Fibroblast of the aortic adventitia (primary cell): ENCODE measurements around the gene PRSS16. TPM values are rescaled to one million over a fixed set of nuclear protein-coding genes. Genes with fewer than 3 reads are reported as not detected.

Source experiments
- DNase-seq: peaks from one replicate; pipeline ENCODE4 v3.0.0-alpha.2; 2010; ENCODE audit warnings: low read depth
- H3K4me3 ChIP-seq: 2 replicates; pipeline ENCODE4 v1.5.1; 2011; ENCODE audit warnings: low read depth, mild to moderate bottlenecking, control low read depth, low read length, moderate library complexity
- CTCF ChIP-seq: IDR thresholded peaks from 2 replicates; pipeline ENCODE4 v1.5.1; 2011; ENCODE audit warnings: mild to moderate bottlenecking, low read length, control low read depth, inconsistent platforms; ENCODE audit not compliant: insufficient read depth
- total RNA-seq: library from RNA; depleted of rRNA; stranded (reverse); fragments of >200 nt; gene quantifications from 2 replicates; pipeline ENCODE4 v1.2.3, GENCODE V29; 2012; ENCODE audit warnings: low replicate concordance

PRSS16 gene
- total RNA-seq, 1 donor, result not detected

- no peak overlapping the region for H3K4me3 ChIP-seq
- no peak for DNase-seq
- no peak for TF ChIP-seq CTCF
Measured at GRCh38 chr6:27283279-27283678, 35.8 kb downstream of the PRSS16 start.

- no peak for TF ChIP-seq CTCF
- H3K4me3 ChIP-seq, result no peak overlapping the region
- no peak for DNase-seq
Measured at GRCh38 chr6:27286141-27286540, 38.6 kb downstream of the PRSS16 start.

GRCh38 chr6:27287751-27288135 lies 40.2 kb downstream of the PRSS16 start:
- DNase-seq, result no peak
- no peak overlapping the region for H3K4me3 ChIP-seq
- TF ChIP-seq CTCF, result no peak

- no peak for TF ChIP-seq CTCF
- DNase-seq, result no peak
- H3K4me3 ChIP-seq, result no peak overlapping the region
Measured at GRCh38 chr6:27288136-27289044, 40.9 kb downstream of the PRSS16 start.

GRCh38 chr6:27290065-27290849 lies 42.8 kb downstream of the PRSS16 start:
- peak; percentile 16 for DNase-seq
- no peak overlapping the region for H3K4me3 ChIP-seq
- TF ChIP-seq CTCF, result no peak

GRCh38 chr6:27290850-27291208 lies 43.3 kb downstream of the PRSS16 start:
- TF ChIP-seq CTCF, result no peak
- no peak for DNase-seq
- no peak overlapping the region for H3K4me3 ChIP-seq
